GM19438 (cell line): ENCODE measurements around the gene SLC36A1.
"Not testable (repeated sequence)": the region's sequence is repeated elsewhere in the genome, so short reads cannot be mapped to it uniquely, and the experiment has no call there.

Source experiments
- ATAC-seq: cut with Tn5 transposase; IDR thresholded peaks from one replicate; pipeline ENCODE4 v1.9.1; 2021; ENCODE audit warnings: low read depth; ENCODE audit not compliant: unreplicated experiment

The SLC36A1 gene

DNA sequence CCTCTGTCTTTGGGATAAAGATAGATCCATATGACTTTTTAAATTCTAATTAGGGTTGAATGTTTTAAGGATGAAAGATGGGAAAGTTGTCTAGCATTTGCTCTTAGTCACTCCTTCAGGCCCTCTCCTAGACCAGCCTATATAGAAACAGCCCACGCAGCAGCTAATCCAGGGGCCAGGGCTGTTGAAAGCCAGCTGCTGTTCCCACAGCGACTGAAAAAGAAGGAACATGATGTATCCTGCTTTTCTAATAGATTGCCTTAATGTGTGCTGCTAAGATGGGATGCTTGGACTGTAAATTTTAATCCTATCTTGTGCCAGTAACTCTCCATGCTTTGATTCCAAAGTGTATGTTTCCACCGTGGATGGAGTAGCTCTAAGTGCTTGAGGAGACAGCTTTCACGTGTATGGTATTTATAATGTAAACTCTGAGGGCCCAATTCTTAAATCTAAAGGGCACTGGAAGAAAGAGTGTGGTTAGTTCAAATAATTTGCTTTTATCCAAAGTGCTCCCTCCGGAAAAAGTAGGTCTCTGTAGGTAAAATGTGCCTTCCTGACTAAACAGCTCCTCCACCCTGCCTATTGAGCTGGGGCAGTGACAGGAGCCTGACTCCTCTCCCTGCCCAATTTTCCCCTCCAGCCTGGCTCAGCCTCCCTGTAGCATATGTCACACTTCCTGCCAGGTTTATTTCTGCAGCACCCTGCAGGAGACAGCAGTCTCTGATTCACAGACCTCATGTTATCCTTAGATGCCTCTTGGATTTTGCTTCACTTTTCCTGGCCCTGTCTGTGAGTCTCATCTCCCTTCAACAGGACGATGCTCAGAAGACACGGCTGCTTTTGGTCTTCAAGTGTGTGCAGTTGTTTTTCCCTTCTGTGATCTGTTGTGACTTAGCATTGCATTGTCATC is 33.2 kb downstream of the SLC36A1 start:
- no peak for ATAC-seq

- ATAC-seq = no peak
Observed at GRCh38 chr5:151483176-151483575, 35.8 kb downstream of the SLC36A1 start.

DNA sequence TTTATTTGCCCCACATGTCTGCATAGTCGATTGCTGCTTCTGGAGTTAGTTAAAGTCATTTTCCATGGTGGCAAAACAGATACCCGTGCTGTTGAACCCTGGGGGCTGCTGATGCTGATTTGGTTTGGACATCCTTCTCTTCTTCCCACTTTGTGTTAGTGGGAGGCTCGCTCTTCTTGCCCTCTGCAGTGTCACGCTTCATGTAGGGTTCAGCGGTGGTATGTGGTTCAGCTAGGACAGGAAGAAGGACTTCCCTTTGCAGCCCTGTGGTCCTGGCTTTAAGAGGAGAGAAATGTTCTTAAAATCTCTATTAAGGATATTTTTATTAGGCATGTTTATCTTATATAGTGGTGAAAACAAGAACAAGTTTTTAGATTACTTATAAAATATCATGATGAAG is 36.2 kb downstream of the SLC36A1 start:
- ATAC-seq = no peak

DNA sequence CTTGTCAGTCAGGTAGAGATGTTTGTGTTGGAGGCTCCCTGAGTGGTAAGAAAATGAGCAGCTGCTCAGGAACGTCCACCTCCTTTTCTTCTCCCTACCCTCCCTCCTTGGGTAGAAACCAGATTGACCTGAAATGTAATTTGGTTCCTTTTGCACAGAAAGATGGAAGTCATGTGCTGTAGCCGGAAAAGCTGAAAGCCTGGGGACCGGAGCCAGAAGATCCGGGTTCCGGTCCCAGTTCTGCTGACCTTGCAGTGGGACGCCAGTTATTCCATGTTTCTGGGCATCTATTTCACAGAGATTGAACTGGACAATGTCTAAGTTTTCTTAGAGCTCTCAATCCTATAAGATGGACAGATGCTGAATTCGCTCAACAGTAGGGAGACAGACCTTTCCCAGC is 40.1 kb downstream of the SLC36A1 start:
- no peak for ATAC-seq

DNA sequence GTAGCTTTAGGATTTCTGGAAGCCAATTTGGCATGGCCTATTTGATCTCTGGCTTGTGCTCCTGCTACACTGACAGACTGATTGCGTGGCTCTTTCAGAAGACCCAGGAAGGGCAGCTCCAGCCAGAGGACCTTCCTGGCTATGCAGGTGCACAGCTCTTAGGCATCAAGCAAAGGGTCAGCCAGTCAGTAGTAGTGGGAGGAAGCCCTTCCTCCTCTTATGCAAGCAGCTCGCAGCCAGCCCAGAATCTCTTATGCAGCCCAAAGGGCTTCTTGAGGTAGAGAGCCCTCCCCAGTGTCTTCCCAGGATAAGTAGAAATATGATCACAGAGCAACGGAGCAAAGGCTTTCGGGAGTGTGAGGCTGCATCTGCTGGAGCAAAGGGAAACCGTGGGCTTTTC is 43.2 kb downstream of the SLC36A1 start:
- no peak for ATAC-seq

GRCh38 chr5:151491062-151491461 is 43.7 kb downstream of the SLC36A1 start:
- ATAC-seq = no peak

GRCh38 chr5:151492729-151493128 is 45.3 kb downstream of the SLC36A1 start:
- no peak for ATAC-seq

- ATAC-seq = no peak
Observed at GRCh38 chr5:151493665-151494064, 46.3 kb downstream of the SLC36A1 start.

DNA sequence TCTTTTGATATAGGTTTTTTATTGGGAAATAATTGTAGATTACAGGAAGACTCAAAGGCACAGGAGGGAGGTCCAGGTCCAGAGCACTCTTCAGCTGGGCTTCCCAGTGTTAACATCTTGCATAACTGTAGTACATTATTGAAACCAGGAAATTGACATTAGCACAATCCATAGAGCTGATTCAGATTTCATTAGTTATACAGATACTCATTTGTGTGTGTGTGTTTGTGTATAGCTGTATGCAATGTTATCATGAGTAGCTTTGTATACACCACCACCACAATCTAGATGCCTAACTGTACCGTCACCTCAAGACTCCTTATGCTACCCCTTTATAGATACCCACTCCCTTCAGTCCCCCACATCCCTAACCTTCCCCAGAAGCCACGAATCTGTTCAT is 47.9 kb downstream of the SLC36A1 start:
- ATAC-seq = no peak

- no peak for ATAC-seq
Observed at GRCh38 chr5:151496041-151496484, 48.7 kb downstream of the SLC36A1 start.

GRCh38 chr5:151497391-151498002 is 50.1 kb downstream of the SLC36A1 start:
- ATAC-seq = no peak

DNA sequence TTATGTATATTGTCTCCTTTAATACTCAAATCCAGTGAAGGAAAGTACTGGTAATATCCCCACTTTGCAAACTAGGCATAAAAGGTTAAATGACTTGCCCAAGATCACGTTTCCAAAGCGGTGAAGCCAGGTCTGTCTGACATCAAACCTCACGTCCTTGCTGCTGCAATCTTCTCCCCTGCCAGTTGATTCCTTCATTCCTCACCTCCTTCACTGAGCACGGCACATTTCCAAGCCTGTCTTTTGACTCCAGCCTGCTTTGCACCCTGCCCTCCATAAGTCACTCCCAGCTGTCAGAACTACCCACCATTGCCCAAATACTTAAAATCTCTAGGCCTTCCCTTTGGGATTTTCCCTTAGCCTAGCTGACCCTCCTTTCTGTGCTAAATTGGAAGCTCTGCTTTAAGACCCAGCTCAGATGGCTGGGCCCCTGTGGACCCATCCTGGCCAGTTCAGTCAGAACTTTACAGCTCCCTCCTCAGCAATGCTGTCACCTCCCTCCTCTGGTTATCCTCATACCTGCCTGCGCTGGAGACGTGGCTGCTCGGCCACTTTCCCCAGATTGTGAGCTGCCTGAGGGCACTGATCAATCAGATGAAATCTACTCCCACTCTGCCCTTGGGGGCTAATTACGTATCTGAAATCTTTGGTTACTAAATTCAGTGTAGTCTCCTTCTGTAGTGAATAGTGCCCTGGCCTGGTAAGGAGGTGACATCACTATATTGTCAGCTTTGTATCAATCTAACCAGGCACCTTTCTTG is 51.2 kb downstream of the SLC36A1 start:
- no peak for ATAC-seq

- ATAC-seq = no peak
Observed at GRCh38 chr5:151499501-151500035, 52.2 kb downstream of the SLC36A1 start.

DNA sequence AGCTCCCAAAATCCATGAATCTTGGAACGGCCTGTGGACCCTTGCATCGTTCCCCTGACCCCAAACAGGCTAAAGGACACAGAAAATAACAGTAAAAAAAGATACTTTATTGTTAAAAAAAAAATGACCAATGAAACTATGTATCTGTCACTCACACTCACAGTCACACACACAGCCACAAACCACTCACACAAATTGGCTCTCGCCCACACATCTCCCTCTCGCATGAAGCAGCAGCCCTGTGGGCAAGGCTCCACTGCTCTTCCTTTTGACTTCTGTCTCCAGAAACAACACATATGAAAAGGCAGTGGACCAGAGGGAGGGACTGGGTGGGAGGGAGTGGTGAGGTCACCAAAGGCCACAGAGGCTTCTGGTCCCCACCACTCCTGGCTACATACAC is 56.6 kb downstream of the SLC36A1 start:
- ATAC-seq = no peak

DNA sequence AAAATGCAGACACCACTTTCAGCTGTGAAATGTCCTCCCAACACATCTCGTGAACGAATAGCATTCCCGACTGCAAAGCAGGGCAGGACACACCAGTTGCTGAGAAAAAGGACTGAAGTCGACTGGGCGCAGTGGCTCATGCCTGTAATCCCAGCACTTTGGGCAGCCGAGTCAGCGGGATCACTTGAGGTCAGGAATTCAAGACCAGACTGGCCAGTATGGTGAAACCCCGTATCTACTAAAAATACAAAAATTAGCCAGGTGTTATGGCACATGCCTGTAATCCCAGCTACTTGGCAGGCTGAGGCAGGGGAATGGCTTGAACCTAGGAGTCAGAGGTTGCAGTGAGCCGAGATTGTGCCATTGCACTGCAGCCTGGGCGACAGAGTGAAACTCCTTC is 60.9 kb downstream of the SLC36A1 start:
- not testable (repeated sequence) for ATAC-seq

- no peak for ATAC-seq
Observed at GRCh38 chr5:151509231-151509630, 61.8 kb downstream of the SLC36A1 start.

DNA sequence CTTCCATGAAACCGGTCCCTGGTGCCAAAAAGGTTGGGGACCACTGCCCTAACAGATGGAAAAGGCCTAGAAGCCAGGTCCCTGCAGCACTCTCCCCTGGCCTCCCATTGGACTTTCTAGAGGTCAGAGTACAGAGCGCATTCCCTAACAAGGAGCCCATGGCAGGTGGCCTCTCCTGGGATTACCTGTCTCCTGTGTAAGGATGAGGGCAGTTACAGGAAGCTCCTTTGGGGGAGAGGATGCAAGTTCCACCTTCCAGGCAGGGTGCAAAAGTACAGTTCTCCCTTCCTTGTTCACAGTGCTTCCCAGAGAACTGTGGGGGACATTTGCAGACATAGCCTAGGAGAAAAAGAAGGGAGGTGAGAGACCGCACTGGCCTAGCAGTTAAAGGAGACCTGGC is 62.4 kb downstream of the SLC36A1 start:
- ATAC-seq = no peak

GRCh38 chr5:151517122-151517920 is 69.9 kb downstream of the SLC36A1 start:
- ATAC-seq = no peak

- ATAC-seq = no peak
Observed at GRCh38 chr5:151520294-151520693, 72.9 kb downstream of the SLC36A1 start.

DNA sequence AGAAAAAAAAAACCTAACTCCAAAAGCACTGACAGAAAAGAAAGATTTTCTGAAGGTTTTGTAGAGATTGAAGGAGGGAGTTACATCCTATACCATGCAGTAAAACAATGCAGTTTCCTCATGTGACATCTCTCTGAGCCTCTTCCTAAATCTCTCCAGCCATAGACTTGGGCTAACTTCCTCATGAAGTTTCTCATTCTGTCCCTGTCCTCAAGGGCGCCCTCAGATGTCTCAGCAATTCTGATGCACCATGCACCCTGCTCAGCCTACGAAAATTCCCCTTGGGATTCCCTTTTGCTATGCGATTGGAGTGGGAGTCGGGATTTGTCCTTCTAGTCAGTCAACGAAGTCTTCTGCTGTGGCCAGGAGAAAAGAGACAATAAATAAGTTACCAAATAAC is 74.8 kb downstream of the SLC36A1 start:
- no peak for ATAC-seq
